HEK293T (cell line): ENCODE data around the gene MEI1.

Experiments used
- CTCF ChIA-PET: fragments of 350-600 bp; formaldehyde crosslinking; extraction: SDS; loops from one replicate; lab custom pipeline; 2021; ENCODE audit warnings: antibody characterized with exemption, inconsistent platforms; lab: Yijun Ruan, JAX
- POLR2A ChIA-PET: fragments of 350-600 bp; formaldehyde crosslinking; extraction: SDS; loops from one replicate; lab custom pipeline; 2020; ENCODE audit warnings: antibody characterized with exemption, inconsistent platforms; lab: Yijun Ruan, JAX
- DNase-seq: peaks from one replicate; pipeline ENCODE4 v3.0.0; 2012; ENCODE audit warnings: mixed read lengths; ENCODE audit errors: extremely low spot score
- ARNT ChIP-seq: fragments of 450-650 bp; IDR thresholded peaks from 2 replicates; pipeline ENCODE4 v1.6.1; 2017; ENCODE audit warnings: mild to moderate bottlenecking
- BHLHE40 ChIP-seq: fragments of 450-650 bp; IDR thresholded peaks from 2 replicates; pipeline ENCODE4 v1.6.1; 2016; ENCODE audit warnings: mild to moderate bottlenecking, moderate library complexity, borderline replicate concordance
- CTBP1 ChIP-seq: fragments of 450-650 bp; IDR thresholded peaks from 2 replicates; pipeline ENCODE4 v1.6.1; 2016; ENCODE audit warnings: borderline replicate concordance
- ELF4 ChIP-seq: fragments of 450-650 bp; IDR thresholded peaks from 2 replicates; pipeline ENCODE4 v1.6.1; 2017; ENCODE audit warnings: antibody characterized with exemption
- FOXA1 ChIP-seq: fragments of 450-650 bp; IDR thresholded peaks from 2 replicates; pipeline ENCODE4 v1.6.1; 2016; ENCODE audit warnings: mild to moderate bottlenecking
- FOXK2 ChIP-seq: fragments of 450-650 bp; IDR thresholded peaks from 2 replicates; pipeline ENCODE4 v1.6.1; 2016; ENCODE audit warnings: mild to moderate bottlenecking
- FOXM1 ChIP-seq: fragments of 450-650 bp; IDR thresholded peaks from 2 replicates; pipeline ENCODE4 v1.6.1; 2017; ENCODE audit warnings: mild to moderate bottlenecking, borderline replicate concordance
- HDGF ChIP-seq: fragments of 450-650 bp; IDR thresholded peaks from 2 replicates; pipeline ENCODE4 v1.6.1; 2017; ENCODE audit warnings: antibody characterized with exemption, borderline replicate concordance
- L3MBTL2 ChIP-seq: fragments of 450-650 bp; conservative IDR thresholded peaks from 2 replicates; pipeline ENCODE4 v1.6.1; 2016; ENCODE audit warnings: mild to moderate bottlenecking
- LEF1 ChIP-seq: fragments of 450-650 bp; IDR thresholded peaks from 2 replicates; pipeline ENCODE4 v1.6.1; 2017; ENCODE audit warnings: mild to moderate bottlenecking, borderline replicate concordance
- NFRKB ChIP-seq: fragments of 450-650 bp; IDR thresholded peaks from 2 replicates; pipeline ENCODE4 v1.6.1; 2016; ENCODE audit warnings: mild to moderate bottlenecking, moderate library complexity
- SP1 ChIP-seq: fragments of 450-650 bp; IDR thresholded peaks from 2 replicates; pipeline ENCODE4 v1.6.1; 2017
- SUZ12 ChIP-seq: fragments of 450-650 bp; IDR thresholded peaks from 2 replicates; pipeline ENCODE4 v1.6.1; 2016; ENCODE audit warnings: mild to moderate bottlenecking
- TARDBP ChIP-seq: fragments of 450-650 bp; IDR thresholded peaks from 2 replicates; pipeline ENCODE4 v1.6.1; 2016
- ZNF384 ChIP-seq: fragments of 450-650 bp; IDR thresholded peaks from 2 replicates; pipeline ENCODE4 v1.6.1; 2016
- TF ChIP-seq, protein P1 (sequence below): fragments of 450-650 bp; IDR thresholded peaks from 2 replicates; pipeline ENCODE4 v1.6.1; 2016

The MEI1 gene

DNA sequence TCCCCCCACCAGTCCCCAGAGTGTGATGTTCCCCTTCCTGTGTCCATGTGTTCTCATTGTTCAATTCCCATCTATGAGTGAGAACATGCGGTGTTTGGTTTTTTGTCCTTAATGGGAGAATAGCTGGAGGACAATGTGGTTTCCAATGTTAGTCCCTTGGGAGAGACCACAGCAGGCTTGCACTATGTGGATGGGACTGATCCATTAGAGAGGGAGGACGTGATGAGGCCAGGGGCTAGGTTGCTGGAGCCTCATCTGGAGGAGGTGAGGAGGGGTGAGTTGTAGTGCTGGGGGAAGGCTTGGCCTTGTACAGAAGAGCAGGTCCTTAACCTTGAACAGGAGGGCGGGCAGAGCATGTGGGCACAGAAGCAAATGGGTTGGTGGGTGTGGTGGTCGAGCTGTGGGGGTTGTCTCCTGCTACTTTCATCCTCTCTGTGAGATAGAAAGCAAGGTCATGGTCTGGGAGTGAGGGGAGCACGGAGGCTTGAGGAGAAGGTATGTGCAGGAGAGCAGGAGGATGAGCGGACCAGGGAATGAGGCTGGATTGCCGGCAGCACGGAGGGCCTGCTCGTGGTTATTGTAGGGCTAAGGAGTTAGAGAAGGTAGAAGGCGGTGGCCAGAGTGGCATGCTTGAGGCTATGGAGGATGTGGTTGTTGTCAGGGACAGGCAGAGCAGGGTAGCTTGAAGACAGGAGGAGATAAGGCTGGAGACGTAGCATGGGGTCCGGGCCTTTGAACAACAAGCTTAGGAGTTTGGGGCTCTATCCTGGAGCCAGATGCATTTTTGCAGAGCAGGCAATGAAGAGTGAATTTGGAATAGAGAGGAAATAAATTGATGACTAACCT is 122.4 kb downstream of the MEI1 start:
- no peak for DNase-seq
- no peak for TF ChIP-seq L3MBTL2
- no peak for TF ChIP-seq LEF1
- no peak for TF ChIP-seq CTBP1
- TF ChIP-seq SUZ12 = no peak
- no peak for TF ChIP-seq ZNF384
- TF ChIP-seq TARDBP = no peak
- TF ChIP-seq HDGF = no peak
- TF ChIP-seq BHLHE40 = no peak
- TF ChIP-seq, protein P1, sequence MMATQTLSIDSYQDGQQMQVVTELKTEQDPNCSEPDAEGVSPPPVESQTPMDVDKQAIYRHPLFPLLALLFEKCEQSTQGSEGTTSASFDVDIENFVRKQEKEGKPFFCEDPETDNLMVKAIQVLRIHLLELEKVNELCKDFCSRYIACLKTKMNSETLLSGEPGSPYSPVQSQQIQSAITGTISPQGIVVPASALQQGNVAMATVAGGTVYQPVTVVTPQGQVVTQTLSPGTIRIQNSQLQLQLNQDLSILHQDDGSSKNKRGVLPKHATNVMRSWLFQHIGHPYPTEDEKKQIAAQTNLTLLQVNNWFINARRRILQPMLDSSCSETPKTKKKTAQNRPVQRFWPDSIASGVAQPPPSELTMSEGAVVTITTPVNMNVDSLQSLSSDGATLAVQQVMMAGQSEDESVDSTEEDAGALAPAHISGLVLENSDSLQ = no peak
- TF ChIP-seq ARNT = no peak
- no peak for TF ChIP-seq FOXA1
- CTCF ChIA-PET = no interaction called here
- POLR2A ChIA-PET = interaction anchor here (0.9 to 1.9 kb wide), 3 partner anchors 11 to 22 kb away, joined by 3 to 13 read pairs (median 3); partner anchors contain the start of genes CCDC134 and SREBF2

DNA sequence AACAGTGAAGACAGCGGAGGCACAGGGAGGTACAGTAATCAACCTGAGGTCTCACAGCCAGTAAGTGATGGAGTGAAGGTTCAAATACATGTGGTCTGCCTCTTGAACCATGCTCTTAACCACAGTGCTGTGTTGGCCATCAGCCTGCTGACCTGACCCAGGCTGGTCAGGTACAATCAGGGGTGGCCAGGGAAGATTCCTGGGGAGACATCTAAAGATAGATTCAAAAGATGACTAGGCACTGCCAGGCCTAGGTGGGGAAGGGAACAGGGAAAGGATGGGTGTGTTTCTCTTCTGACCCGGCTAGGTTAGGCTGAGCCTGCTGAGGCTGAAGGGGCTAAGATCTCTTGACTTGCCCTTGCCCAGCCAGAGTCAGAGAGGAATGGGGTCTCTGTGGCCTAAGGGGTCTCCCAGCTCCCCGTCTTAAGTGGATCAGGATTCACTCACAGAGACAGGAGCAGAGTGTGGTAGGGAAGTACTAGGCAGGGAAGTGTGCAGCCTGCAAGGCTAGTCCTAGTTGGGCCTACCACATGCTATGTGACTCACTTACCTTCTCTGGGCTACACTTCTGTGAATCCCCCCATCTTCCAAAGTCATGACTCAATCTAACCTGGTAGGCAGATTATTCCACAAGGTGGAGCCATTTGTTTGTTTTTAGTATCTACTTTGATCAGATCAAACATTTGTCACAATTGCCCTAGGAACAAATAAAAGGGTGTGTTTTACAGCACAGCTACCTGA is 123.2 kb downstream of the MEI1 start:
- peak; percentile 23 for DNase-seq
- TF ChIP-seq HDGF (no peak), ELF4 (no peak), LEF1 (no peak), BHLHE40 (no peak)
- CTCF ChIA-PET = no interaction called here
- POLR2A ChIA-PET = interaction anchor here (0.9 to 1.9 kb wide), 2 partner anchors 10 to 22 kb away, joined by 3 to 13 read pairs; partner anchors contain the start of genes CCDC134 and SREBF2

DNA sequence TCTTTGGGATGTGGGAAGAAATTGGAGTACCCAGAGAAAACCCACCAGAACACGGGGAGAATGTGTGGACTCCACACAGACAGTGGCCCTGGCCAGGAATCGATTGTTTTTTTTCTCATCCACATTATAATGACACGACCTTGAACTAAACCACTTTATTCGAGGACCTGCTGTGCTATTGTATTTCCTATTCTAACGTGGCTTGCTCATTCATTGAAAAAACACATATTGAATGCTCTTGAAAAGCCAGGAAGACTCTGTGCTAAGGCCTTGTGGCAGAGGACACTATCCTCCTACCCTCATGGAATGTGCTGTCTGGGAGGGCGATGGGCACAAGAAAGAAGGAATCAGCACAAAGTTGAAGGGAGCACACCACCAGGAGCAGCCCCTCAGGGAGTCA is 124.5 kb downstream of the MEI1 start:
- TF ChIP-seq FOXK2 (no peak), SP1 (no peak), L3MBTL2 (no peak), FOXM1 (no peak), TARDBP (no peak)
- no peak for DNase-seq
- CTCF ChIA-PET = no interaction called here
- POLR2A ChIA-PET = no interaction called here

DNA sequence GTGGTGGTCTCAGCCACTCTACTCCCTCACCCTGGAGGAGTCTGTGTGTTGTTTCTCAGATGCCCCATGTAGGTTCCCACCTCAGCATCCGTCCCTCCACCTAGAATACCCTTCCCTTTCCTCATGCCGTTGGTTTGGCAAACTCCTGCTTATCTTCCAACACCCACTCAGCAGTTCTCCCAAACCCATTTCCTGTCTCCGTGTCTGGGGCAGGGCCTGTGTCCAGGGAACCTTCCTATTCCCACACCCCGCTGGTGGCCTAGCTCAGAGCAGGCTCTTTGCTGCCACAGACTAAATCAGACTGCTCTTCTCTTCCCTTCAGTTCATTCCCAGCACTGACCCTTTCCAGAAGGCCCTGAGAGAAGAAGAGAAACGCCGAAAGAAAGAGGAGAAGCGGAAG is 126.1 kb downstream of the MEI1 start:
- CTCF ChIA-PET = no interaction called here
- POLR2A ChIA-PET = interaction anchor here (0.8 to 1.4 kb wide), 2 partner anchors 25 to 122 kb away, joined by 3 to 6 read pairs; partner anchors contain the start of genes CCDC134 and CENPM
- DNase-seq = no peak
- no peak for TF ChIP-seq ELF4
- TF ChIP-seq TARDBP = no peak
- TF ChIP-seq SUZ12 = no peak
- TF ChIP-seq CTBP1 = no peak
- no peak for TF ChIP-seq LEF1
- no peak for TF ChIP-seq BHLHE40
- no peak for TF ChIP-seq ZNF384
- no peak for TF ChIP-seq FOXK2
- TF ChIP-seq, protein P1 = no peak
- TF ChIP-seq FOXM1 = no peak
- no peak for TF ChIP-seq ARNT
- no peak for TF ChIP-seq L3MBTL2
- no peak for TF ChIP-seq FOXA1
- no peak for TF ChIP-seq SP1
- no peak for TF ChIP-seq HDGF
- no peak for TF ChIP-seq NFRKB

DNA sequence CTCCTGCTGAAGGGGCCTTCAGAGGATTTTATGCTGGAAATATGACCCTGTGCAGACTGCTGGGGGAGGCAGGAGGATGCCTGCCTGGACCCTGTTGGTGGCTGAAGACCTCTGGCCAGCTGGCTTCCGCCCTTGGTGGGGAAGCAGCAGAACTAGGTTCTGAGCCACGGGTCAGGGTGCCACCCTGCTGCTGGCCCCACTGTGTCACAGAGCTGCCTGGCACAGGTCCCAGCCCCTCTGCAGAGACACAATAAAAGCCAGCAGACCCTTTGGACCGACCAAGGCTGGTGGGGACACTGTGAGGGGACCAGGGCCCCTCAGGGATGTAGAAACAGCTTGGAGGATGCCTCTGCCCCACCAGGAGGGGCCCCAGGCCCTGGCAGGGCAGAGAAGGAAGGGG is 126.7 kb downstream of the MEI1 start:
- CTCF ChIA-PET = no interaction called here
- DNase-seq = no peak
- POLR2A ChIA-PET = interaction anchor here (0.7 to 1.4 kb wide), 2 partner anchors 25 to 121 kb away, joined by 3 to 6 read pairs; partner anchors contain the start of gene CENPM
- TF ChIP-seq NFRKB (no peak), ZNF384 (no peak), HDGF (no peak), FOXA1 (no peak), ELF4 (no peak), CTBP1 (no peak), SUZ12 (no peak), BHLHE40 (no peak), LEF1 (no peak)

DNA sequence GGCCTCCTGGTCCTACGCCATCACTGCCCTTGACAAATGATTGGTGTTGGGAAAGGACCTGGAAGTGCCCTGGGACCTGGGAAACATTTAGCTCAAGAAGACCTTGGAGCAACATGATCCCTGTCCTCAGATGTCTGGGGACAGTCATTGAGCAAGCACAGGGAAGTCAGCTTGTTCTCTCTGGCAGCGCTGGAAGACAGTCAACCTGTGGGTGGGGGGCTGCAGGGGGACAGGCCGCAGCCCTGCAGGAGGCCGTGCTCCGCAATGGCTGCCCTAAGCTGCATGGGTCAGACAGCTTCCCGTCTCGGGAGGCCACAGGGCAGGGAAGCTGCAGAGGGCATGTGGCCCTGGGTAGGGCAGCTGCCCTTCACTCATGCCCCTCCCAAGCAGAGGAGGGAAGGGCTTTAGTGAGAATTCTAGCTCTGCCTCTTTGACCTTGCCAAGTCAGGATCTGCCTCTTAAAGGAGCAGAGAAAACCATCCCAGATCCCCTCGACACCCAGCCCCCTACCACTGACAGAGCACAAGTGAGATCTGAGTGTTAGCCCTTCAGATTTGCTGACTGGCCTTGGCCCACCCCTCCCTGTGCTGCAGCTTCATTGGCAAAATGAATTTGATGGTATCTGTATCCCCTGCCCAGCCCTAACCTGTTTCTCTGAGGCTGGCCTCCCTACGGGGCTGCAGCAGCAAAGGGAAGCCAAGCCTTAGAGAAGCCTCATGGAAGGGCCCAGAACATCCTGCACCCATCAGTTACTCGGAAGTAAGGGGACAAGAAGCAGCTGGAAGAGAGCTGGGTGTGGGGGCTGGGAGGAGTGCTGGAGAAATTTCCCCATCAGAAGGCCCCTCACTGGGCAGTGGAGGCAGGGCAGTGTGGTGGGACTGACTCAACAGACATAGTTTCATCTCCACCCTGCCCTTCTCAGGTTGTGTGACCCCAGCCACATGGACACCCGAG is 127.4 kb downstream of the MEI1 start:
- TF ChIP-seq SUZ12 (no peak), ZNF384 (no peak), BHLHE40 (no peak), ARNT (no peak), HDGF (no peak), L3MBTL2 (no peak), FOXA1 (no peak), LEF1 (no peak)
- TF ChIP-seq, protein P1 = no peak
- POLR2A ChIA-PET = interaction anchor here (0.5 to 3.0 kb wide), 4 partner anchors 26 to 1290 kb away, joined by 3 to 14 read pairs (median 4); partner anchors contain the start of genes CCDC134 and CENPM
- CTCF ChIA-PET = interaction anchor here (0.6 kb wide), 1 partner anchor 345 kb away, joined by 3 read pairs; no protein-coding TSS in a partner anchor
- no peak for DNase-seq
